ENCODE measurements around the gene STARD13.

DNA sequence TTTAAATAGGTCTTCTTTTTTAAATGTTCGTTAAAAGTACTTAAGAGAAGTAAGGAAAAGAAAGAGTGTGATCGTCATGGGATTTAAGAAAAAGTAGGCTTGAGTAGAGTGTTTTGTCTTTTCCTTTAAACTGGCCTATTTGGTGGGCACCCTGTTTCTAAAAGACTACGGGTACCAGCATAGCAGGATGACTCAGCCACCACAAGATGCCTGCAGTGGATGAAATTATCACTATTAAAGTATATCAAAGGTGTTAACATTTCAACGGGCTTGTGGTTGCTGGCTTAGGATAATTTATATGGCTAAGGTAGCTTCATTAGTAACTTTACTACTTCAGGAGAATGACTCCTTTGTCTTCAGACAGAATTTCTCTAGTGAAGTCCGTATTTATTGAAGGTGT, 112.6 kb downstream of the STARD13 start:
- TF ChIP-seq GATA3 (IDR thresholded peaks at IDR 0.05; ENCODE audit: low read depth, low read length) (no peak), GATA2 (IDR thresholded peaks at IDR 0.05; ENCODE audit: low read depth, low read length) (no peak)
